ENCODE results near the gene ANXA7.

- TF ChIP-seq CTCF (IDR thresholded peaks at IDR 0.05) = no peak
- no peak for TF ChIP-seq EP300 (IDR thresholded peaks at IDR 0.05)
- TF ChIP-seq POLR2A (IDR thresholded peaks at IDR 0.05) = no peak
- TF ChIP-seq POLR2AphosphoS5 (IDR thresholded peaks at IDR 0.05) = no peak
Observed at GRCh38 chr10:73407495-73407894, 6.4 kb downstream of the ANXA7 start.

Measured in stomach (tissue), 4 donors.